IgD-negative memory B cell (primary cell): ENCODE results near the gene RRP1B. TPM values are rescaled to one million over a fixed set of nuclear protein-coding genes. Genes with fewer than 3 reads are reported as not detected.
"Not testable (repeated sequence)": the region's sequence is repeated elsewhere in the genome, so short reads cannot be mapped to it uniquely, and the experiment has no call there.

Source experiments
- H3K27ac Mint-ChIP-seq, 3 donors: one replicate each; pipeline ENCODE4 v1.8.0; 2020 to 2022; ENCODE audit warnings: mild to moderate bottlenecking in 3 of 3, mixed read lengths in 3 of 3, moderate library complexity in 1 of 3
- H3K27me3 Mint-ChIP-seq: one replicate; pipeline ENCODE4 v1.8.0; 2021; ENCODE audit warnings: mixed read lengths
- H3K36me3 Mint-ChIP-seq: one replicate; pipeline ENCODE4 v1.8.0; 2020; ENCODE audit warnings: mild to moderate bottlenecking, mixed read lengths
- H3K4me1 Mint-ChIP-seq, 3 donors: one replicate each; pipeline ENCODE4 v1.8.0; 2020 to 2022; ENCODE audit warnings: mixed read lengths in 3 of 3, mild to moderate bottlenecking in 1 of 3
- H3K4me3 Mint-ChIP-seq, 4 donors: one replicate each; pipeline ENCODE4 v1.8.0; 2020 to 2022; ENCODE audit warnings: mild to moderate bottlenecking in 4 of 4, mixed read lengths in 4 of 4, moderate library complexity in 3 of 4
- H3K9me3 Mint-ChIP-seq, 3 donors: one replicate each; pipeline ENCODE4 v1.8.0; 2020 to 2021; ENCODE audit warnings: mixed read lengths in 3 of 3, mild to moderate bottlenecking in 1 of 3
- polyA plus RNA-seq: library from polyadenylated mRNA; unstranded; fragments of 300-500 nt; fragmentation: Illumina TruSeq; gene quantifications from one replicate; pipeline ENCODE4 v1.2.3, GENCODE V29; 2021

Gene RRP1B
- polyA plus RNA-seq, 1 donor from 2014 or later = 24.3 TPM

- Mint-ChIP-seq H3K27ac (no peak overlapping the region), H3K36me3 (peaks cover 6% of the 10 kb centered on the region), H3K9me3 (no peaks in the 10 kb centered on the region), H3K4me3 (no peak overlapping the region), H3K4me1 (no peaks in the 10 kb centered on the region), H3K27me3 (no peaks in the 10 kb centered on the region)
These were observed 35.2 kb downstream of the RRP1B start for GRCh38 chr21:43694437-43695079.

GRCh38 chr21:43696214-43696613 lies 36.9 kb downstream of the RRP1B start:
- peaks cover 0 to 2% (median 0%) of the 10 kb centered on the region in 3 donors for H3K4me1 Mint-ChIP-seq
- no peaks in the 10 kb centered on the region for H3K27me3 Mint-ChIP-seq
- H3K4me3 Mint-ChIP-seq = no peak overlapping the region
- no peak overlapping the region for H3K27ac Mint-ChIP-seq
- no peaks in the 10 kb centered on the region for H3K9me3 Mint-ChIP-seq
- peaks cover 5% of the 10 kb centered on the region for H3K36me3 Mint-ChIP-seq

GRCh38 chr21:43697758-43698643 lies 38.6 kb downstream of the RRP1B start:
- Mint-ChIP-seq H3K27me3 (peaks cover 6% of the 10 kb centered on the region), H3K4me3 (no peak overlapping the region), H3K9me3 (no peaks in the 10 kb centered on the region), H3K36me3 (peaks cover 5% of the 10 kb centered on the region), H3K27ac (no peak overlapping the region), H3K4me1 (peaks cover 3 to 4% (median 3%) of the 10 kb centered on the region in 3 donors)

- H3K36me3 Mint-ChIP-seq, H3K4me3 Mint-ChIP-seq, H3K27me3 Mint-ChIP-seq, H3K9me3 Mint-ChIP-seq, H3K27ac Mint-ChIP-seq, H3K4me1 Mint-ChIP-seq: not testable (repeated sequence)
These were observed 40.1 kb downstream of the RRP1B start for GRCh38 chr21:43699492-43699777.

- peak overlapping the region in 1 of 4 donors; percentile 45 for H3K4me3 Mint-ChIP-seq
- H3K27ac Mint-ChIP-seq = no peak overlapping the region
- peaks cover 4 to 5% (median 4%) of the 10 kb centered on the region in 3 donors for H3K4me1 Mint-ChIP-seq
- H3K27me3 Mint-ChIP-seq = peaks cover 10% of the 10 kb centered on the region
- peaks cover 2% of the 10 kb centered on the region for H3K36me3 Mint-ChIP-seq
- no peaks in the 10 kb centered on the region for H3K9me3 Mint-ChIP-seq
These were observed 40.7 kb downstream of the RRP1B start for GRCh38 chr21:43699933-43700599.

GRCh38 chr21:43701936-43702784 lies 42.8 kb downstream of the RRP1B start:
- peaks cover 10% of the 10 kb centered on the region for H3K27me3 Mint-ChIP-seq
- H3K27ac Mint-ChIP-seq = no peak overlapping the region
- H3K36me3 Mint-ChIP-seq = no peaks in the 10 kb centered on the region
- H3K4me1 Mint-ChIP-seq = peaks cover 4 to 5% (median 4%) of the 10 kb centered on the region in 3 donors
- no peaks in the 10 kb centered on the region for H3K9me3 Mint-ChIP-seq
- peak overlapping the region in 2 of 4 donors; percentile 74 to 87 for H3K4me3 Mint-ChIP-seq

- peak overlapping the region in 3 of 4 donors; percentile 62 to 87 (median 74) for H3K4me3 Mint-ChIP-seq
- no peak overlapping the region for H3K27ac Mint-ChIP-seq
- no peaks in the 10 kb centered on the region for H3K9me3 Mint-ChIP-seq
- no peaks in the 10 kb centered on the region for H3K36me3 Mint-ChIP-seq
- peaks cover 10% of the 10 kb centered on the region for H3K27me3 Mint-ChIP-seq
- H3K4me1 Mint-ChIP-seq = peaks cover 4 to 5% (median 4%) of the 10 kb centered on the region in 3 donors
These were observed 43.4 kb downstream of the RRP1B start for GRCh38 chr21:43702785-43703034.

GRCh38 chr21:43703035-43703880 lies 43.9 kb downstream of the RRP1B start:
- no peak overlapping the region for H3K27ac Mint-ChIP-seq
- H3K36me3 Mint-ChIP-seq = no peaks in the 10 kb centered on the region
- H3K4me3 Mint-ChIP-seq = peak overlapping the region in 3 of 4 donors; percentile 62 to 87 (median 63)
- no peaks in the 10 kb centered on the region for H3K9me3 Mint-ChIP-seq
- peaks cover 10% of the 10 kb centered on the region for H3K27me3 Mint-ChIP-seq
- H3K4me1 Mint-ChIP-seq = peaks cover 4 to 5% (median 4%) of the 10 kb centered on the region in 3 donors

- H3K27me3 Mint-ChIP-seq = peaks cover 22% of the 10 kb centered on the region
- no peak overlapping the region for H3K4me3 Mint-ChIP-seq
- peaks cover 2 to 10% (median 4%) of the 10 kb centered on the region in 3 donors for H3K4me1 Mint-ChIP-seq
- peaks cover 0 to 2% (median 0%) of the 10 kb centered on the region in 3 donors for H3K9me3 Mint-ChIP-seq
- no peaks in the 10 kb centered on the region for H3K36me3 Mint-ChIP-seq
- no peak overlapping the region for H3K27ac Mint-ChIP-seq
These were observed 48.1 kb downstream of the RRP1B start for GRCh38 chr21:43707462-43707861.

- no peak overlapping the region for H3K27ac Mint-ChIP-seq
- no peaks in the 10 kb centered on the region for H3K36me3 Mint-ChIP-seq
- peak overlapping the region in 1 of 4 donors; percentile 22 for H3K4me3 Mint-ChIP-seq
- peaks cover 0 to 2% (median 0%) of the 10 kb centered on the region in 3 donors for H3K9me3 Mint-ChIP-seq
- peaks cover 0 to 5% (median 0%) of the 10 kb centered on the region in 3 donors for H3K4me1 Mint-ChIP-seq
- H3K27me3 Mint-ChIP-seq = peaks cover 18% of the 10 kb centered on the region
These were observed 49.5 kb downstream of the RRP1B start for GRCh38 chr21:43708745-43709381.

GRCh38 chr21:43712268-43712942 lies 53.0 kb downstream of the RRP1B start:
- no peaks in the 10 kb centered on the region for H3K36me3 Mint-ChIP-seq
- H3K4me3 Mint-ChIP-seq = no peak overlapping the region
- peaks cover 0 to 2% (median 0%) of the 10 kb centered on the region in 3 donors for H3K9me3 Mint-ChIP-seq
- H3K27ac Mint-ChIP-seq = no peak overlapping the region
- peaks cover 32% of the 10 kb centered on the region for H3K27me3 Mint-ChIP-seq
- H3K4me1 Mint-ChIP-seq = peaks cover 5 to 8% (median 6%) of the 10 kb centered on the region in 3 donors

- H3K27ac Mint-ChIP-seq, H3K36me3 Mint-ChIP-seq, H3K9me3 Mint-ChIP-seq: not testable (repeated sequence)
- H3K27me3 Mint-ChIP-seq = peaks cover 36% of the 10 kb centered on the region
- peaks cover 8 to 10% (median 9%) of the 10 kb centered on the region in 3 donors for H3K4me1 Mint-ChIP-seq
- peak overlapping the region in 1 of 4 donors; percentile 8 for H3K4me3 Mint-ChIP-seq
These were observed 53.8 kb downstream of the RRP1B start for GRCh38 chr21:43713123-43713522.
